MM.1S (cell line): ENCODE results near the gene ZNF560.

Experiments
- EZH2 ChIP-seq: fragments of 300-600 bp; sonication (generic); optimal IDR thresholded peaks from 2 replicates; pipeline ENCODE3; 2017; ENCODE audit warnings: low read depth, mild to moderate bottlenecking, antibody characterized with exemption, low read length, mixed read lengths
- EZH2phosphoT487 ChIP-seq: fragments of 300-600 bp; sonication (generic); IDR thresholded peaks from 2 replicates; pipeline ENCODE4 v1.6.1; 2018; ENCODE audit warnings: antibody characterized with exemption, low read length
- TF ChIP-seq, protein P1 (sequence below): fragments of 300-600 bp; sonication (generic); IDR thresholded peaks from 2 replicates; pipeline ENCODE4 v1.5.1; 2016; ENCODE audit warnings: antibody characterized with exemption, low read length, mixed read lengths

DNA sequence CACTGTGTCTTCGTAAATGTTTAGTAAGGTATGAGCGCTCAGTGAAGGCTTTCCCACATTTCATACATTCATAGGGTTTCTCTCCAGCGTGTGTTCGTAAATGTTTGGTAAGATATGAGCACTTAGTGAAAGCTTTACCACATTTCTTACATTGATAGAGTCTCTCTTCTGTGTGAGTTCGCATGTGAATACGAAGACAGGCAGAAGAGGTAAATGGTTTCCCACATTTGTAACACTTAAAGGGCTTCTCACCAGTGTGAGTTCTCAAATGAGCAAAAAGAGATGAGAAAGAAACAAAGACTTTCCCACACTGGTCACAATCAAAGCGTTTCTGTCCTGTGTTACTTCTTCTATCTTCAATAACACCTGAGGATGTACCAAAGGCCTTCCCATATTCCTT, 31.3 kb downstream of the ZNF560 start:
- TF ChIP-seq EZH2 (no peak), EZH2phosphoT487 (no peak)
- TF ChIP-seq, protein P1, sequence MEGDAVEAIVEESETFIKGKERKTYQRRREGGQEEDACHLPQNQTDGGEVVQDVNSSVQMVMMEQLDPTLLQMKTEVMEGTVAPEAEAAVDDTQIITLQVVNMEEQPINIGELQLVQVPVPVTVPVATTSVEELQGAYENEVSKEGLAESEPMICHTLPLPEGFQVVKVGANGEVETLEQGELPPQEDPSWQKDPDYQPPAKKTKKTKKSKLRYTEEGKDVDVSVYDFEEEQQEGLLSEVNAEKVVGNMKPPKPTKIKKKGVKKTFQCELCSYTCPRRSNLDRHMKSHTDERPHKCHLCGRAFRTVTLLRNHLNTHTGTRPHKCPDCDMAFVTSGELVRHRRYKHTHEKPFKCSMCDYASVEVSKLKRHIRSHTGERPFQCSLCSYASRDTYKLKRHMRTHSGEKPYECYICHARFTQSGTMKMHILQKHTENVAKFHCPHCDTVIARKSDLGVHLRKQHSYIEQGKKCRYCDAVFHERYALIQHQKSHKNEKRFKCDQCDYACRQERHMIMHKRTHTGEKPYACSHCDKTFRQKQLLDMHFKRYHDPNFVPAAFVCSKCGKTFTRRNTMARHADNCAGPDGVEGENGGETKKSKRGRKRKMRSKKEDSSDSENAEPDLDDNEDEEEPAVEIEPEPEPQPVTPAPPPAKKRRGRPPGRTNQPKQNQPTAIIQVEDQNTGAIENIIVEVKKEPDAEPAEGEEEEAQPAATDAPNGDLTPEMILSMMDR = no peak
